Fibroblast of skin of abdomen (primary cell): ENCODE measurements around the gene PCAT6.

Experiments
- DNase-seq: peaks from one replicate; pipeline ENCODE4 v3.0.0-alpha.2; 2013

Gene PCAT6

GRCh38 chr1:202850593-202851362 lies 40.0 kb downstream of the PCAT6 start:
- DNase-seq, result no peak

GRCh38 chr1:202852163-202852904 lies 41.6 kb downstream of the PCAT6 start:
- peak; percentile 55 for DNase-seq

GRCh38 chr1:202854787-202855186 lies 44.0 kb downstream of the PCAT6 start:
- DNase-seq, result no peak

GRCh38 chr1:202856014-202856413 lies 45.3 kb downstream of the PCAT6 start:
- DNase-seq, result no peak

- DNase-seq, result no peak
Observed at GRCh38 chr1:202857136-202857610, 46.4 kb downstream of the PCAT6 start.

- DNase-seq, result peak; percentile 48
Observed at GRCh38 chr1:202858331-202858730, 47.6 kb downstream of the PCAT6 start.

GRCh38 chr1:202858789-202859414 lies 48.1 kb downstream of the PCAT6 start:
- no peak for DNase-seq

GRCh38 chr1:202860744-202861419 lies 50.1 kb downstream of the PCAT6 start:
- peak; percentile 29 for DNase-seq
